HG03354 (cell line): ENCODE data around the gene STX11.

Experiments used
- ATAC-seq: cut with Tn5 transposase; IDR thresholded peaks from one replicate; pipeline ENCODE4 v1.9.1; 2021; ENCODE audit warnings: mild to moderate bottlenecking; ENCODE audit not compliant: unreplicated experiment, poor library complexity, severe bottlenecking

Gene STX11

GRCh38 chr6:144202879-144203468 is 52.7 kb downstream of the STX11 start:
- no peak for ATAC-seq

- no peak for ATAC-seq
These were observed 60.8 kb downstream of the STX11 start for GRCh38 chr6:144211160-144211559.

- no peak for ATAC-seq
These were observed 63.0 kb downstream of the STX11 start for GRCh38 chr6:144213315-144213714.

GRCh38 chr6:144214029-144214428 is 63.7 kb downstream of the STX11 start:
- no peak for ATAC-seq

- ATAC-seq, result no peak
These were observed 64.5 kb downstream of the STX11 start for GRCh38 chr6:144214622-144215401.

GRCh38 chr6:144215402-144215931 is 65.2 kb downstream of the STX11 start:
- no peak for ATAC-seq

GRCh38 chr6:144215932-144216667 is 65.8 kb downstream of the STX11 start:
- peak; percentile 92 for ATAC-seq

- peak; percentile 54 for ATAC-seq
These were observed 66.4 kb downstream of the STX11 start for GRCh38 chr6:144216668-144217218.

GRCh38 chr6:144217264-144217663 is 66.9 kb downstream of the STX11 start:
- no peak for ATAC-seq

- ATAC-seq, result no peak
These were observed 67.5 kb downstream of the STX11 start for GRCh38 chr6:144217797-144218196.

- ATAC-seq, result no peak
These were observed 68.9 kb downstream of the STX11 start for GRCh38 chr6:144219056-144219685.

GRCh38 chr6:144220031-144220790 is 69.9 kb downstream of the STX11 start:
- ATAC-seq, result no peak

GRCh38 chr6:144223686-144224085 is 73.4 kb downstream of the STX11 start:
- no peak for ATAC-seq

GRCh38 chr6:144231721-144232120 is 81.4 kb downstream of the STX11 start:
- ATAC-seq, result no peak

GRCh38 chr6:144232176-144232831 is 82.0 kb downstream of the STX11 start:
- no peak for ATAC-seq

GRCh38 chr6:144232832-144233230 is 82.5 kb downstream of the STX11 start:
- no peak for ATAC-seq

- ATAC-seq, result no peak
These were observed 84.1 kb downstream of the STX11 start for GRCh38 chr6:144234399-144234798.

- ATAC-seq, result no peak
These were observed 84.6 kb downstream of the STX11 start for GRCh38 chr6:144234935-144235334.
